ENCODE measurements around the gene ZMAT2. TPM values are rescaled to one million over a fixed set of nuclear protein-coding genes. Genes with fewer than 3 reads are reported as not detected.

ZMAT2 gene
- polyA plus RNA-seq, 2 of the 4 experiments (the other 2 are of a cell fraction): 90.9 to 208 TPM

GRCh38 chr5:140672455-140673186 lies 27.6 kb upstream of the ZMAT2 start:
- H3K4me1 ChIP-seq: no peaks in the 10 kb centered on the region
- H3K27ac ChIP-seq: no peak overlapping the region
- CTCF ChIA-PET: interaction anchor here (0.7 to 0.9 kb wide), 2 partner anchors 15 to 18 kb away, joined by 3 read pairs; partner anchors contain the start of genes HARS1 and HARS2
- FAIRE-seq (no peak), ATAC-seq (0 out of 6 replicates have a peak, but pooled peaks of 1 of the 2 experiments have one; percentile 33), DNase-seq (ENCODE audit: low read depth in 1 of 2, low spot score in 1 of 2) (no peak)
- TF ChIP-seq JUN (IDR thresholded peaks at IDR 0.05) (peak in 1 of 2 experiments; percentile 28; a peak in 1 of 5 replicates), CBX2 (IDR thresholded peaks at IDR 0.05; ENCODE audit: borderline replicate concordance, low read depth) (no peak), ZC3H11A (IDR thresholded peaks at IDR 0.05) (no peak)
- H3K4me3 ChIP-seq: no peak overlapping the region
- 95% methylated on average over 50 of the region's 70 CpGs for WGBS (ENCODE audit: missing lambda C conversion rate)
- no peak overlapping the region for H3K4me2 ChIP-seq
- no peaks in the 10 kb centered on the region for H3K9me3 ChIP-seq
- POLR2A ChIA-PET: interaction anchor here (1.7 kb wide), 1 partner anchor 25 kb away, joined by 5 read pairs; the partner anchor contains the start of genes IK and NDUFA2

GRCh38 chr5:140673187-140673976 lies 26.9 kb upstream of the ZMAT2 start, which contains the start of gene DND1:
Gene DND1, minus strand, starts transcription at chr5:140673576. Its CDS starts 34 bp downstream, at chr5:140673542.
- ChIA-PET POLR2A (interaction anchor here (1.7 kb wide), 1 partner anchor 26 kb away, joined by 8 read pairs; the partner anchor contains the start of genes IK and NDUFA2), CTCF (interaction anchor here (0.7 to 0.9 kb wide), 2 partner anchors 15 to 17 kb away, joined by 3 read pairs; partner anchors contain the start of genes HARS1 and HARS2)
- FAIRE-seq (no peak), ATAC-seq (peak in 1 of 2 experiments; percentile 15; a peak in 2 of 6 replicates), DNase-seq (ENCODE audit: low read depth in 1 of 2, low spot score in 1 of 2) (no peak)
- no peaks in the 10 kb centered on the region for H3K9me3 ChIP-seq
- no peak within 1 kb of the TSS for H3K4me2 ChIP-seq
- TF ChIP-seq FOSL2 (IDR thresholded peaks at IDR 0.05) (no peak), FOSL2 (CRISPR knock-in tag; IDR thresholded peaks at IDR 0.05) (no peak), NPAS2 (CRISPR knock-in tag; IDR thresholded peaks at IDR 0.05; ENCODE audit: borderline replicate concordance) (no peak), ATOH8 (CRISPR knock-in tag; IDR thresholded peaks at IDR 0.05; ENCODE audit: low read depth) (no peak), TP53 (CRISPR knock-in tag; IDR thresholded peaks at IDR 0.05) (no peak), RFX5 (IDR thresholded peaks at IDR 0.05) (no peak), POLR2AphosphoS2 (conservative IDR thresholded peaks at IDR 0.05; ENCODE audit: low read length) (0 out of 2 replicates have a peak, but pooled peaks have one; percentile 65), HEYL (CRISPR knock-in tag; IDR thresholded peaks at IDR 0.05) (no peak), SREBF2 (IDR thresholded peaks at IDR 0.05) (no peak), MYC (IDR thresholded peaks at IDR 0.05; ENCODE audit: borderline replicate concordance, low read length) (no peak), EP300 (IDR thresholded peaks at IDR 0.05) (no peak), KDM1A (IDR thresholded peaks at IDR 0.05; ENCODE audit: low read depth) (no peak), HOXB13 (CRISPR knock-in tag; IDR thresholded peaks at IDR 0.05; ENCODE audit: low read depth) (no peak), JUN (IDR thresholded peaks at IDR 0.05) (peak in 1 of 2 experiments; percentile 8; a peak in 1 of 5 replicates), BHLHE40 (IDR thresholded peaks at IDR 0.05; ENCODE audit: low read depth, low read length) (no peak)
- TF ChIP-seq, protein P1, sequence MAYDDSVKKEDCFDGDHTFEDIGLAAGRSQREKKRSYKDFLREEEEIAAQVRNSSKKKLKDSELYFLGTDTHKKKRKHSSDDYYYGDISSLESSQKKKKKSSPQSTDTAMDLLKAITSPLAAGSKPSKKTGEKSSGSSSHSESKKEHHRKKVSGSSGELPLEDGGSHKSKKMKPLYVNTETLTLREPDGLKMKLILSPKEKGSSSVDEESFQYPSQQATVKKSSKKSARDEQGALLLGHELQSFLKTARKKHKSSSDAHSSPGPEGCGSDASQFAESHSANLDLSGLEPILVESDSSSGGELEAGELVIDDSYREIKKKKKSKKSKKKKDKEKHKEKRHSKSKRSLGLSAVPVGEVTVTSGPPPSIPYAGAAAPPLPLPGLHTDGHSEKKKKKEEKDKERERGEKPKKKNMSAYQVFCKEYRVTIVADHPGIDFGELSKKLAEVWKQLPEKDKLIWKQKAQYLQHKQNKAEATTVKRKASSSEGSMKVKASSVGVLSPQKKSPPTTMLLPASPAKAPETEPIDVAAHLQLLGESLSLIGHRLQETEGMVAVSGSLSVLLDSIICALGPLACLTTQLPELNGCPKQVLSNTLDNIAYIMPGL (CRISPR knock-in tag; IDR thresholded peaks at IDR 0.05; ENCODE audit: borderline replicate concordance): no peak
- H3K27ac ChIP-seq: no peak within 1 kb of the TSS
- H3K4me1 ChIP-seq: no peaks in the 10 kb centered on the region
- H3K4me3 ChIP-seq: no peak within 1 kb of the TSS
- WGBS (ENCODE audit: missing lambda C conversion rate): 93% methylated on average over 45 of the region's 45 CpGs

All from A549 (cell line).